GM15510 (cell line): Measurements from ENCODE around the gene INPPL1.
A peak's percentile ranks its signal among the peaks of the same experiment; 100 is the strongest.

Experiments
- POLR2A ChIP-seq: IDR thresholded peaks from 3 replicates; pipeline ENCODE4 v1.6.1; 2011; ENCODE audit warnings: borderline replicate concordance; ENCODE audit not compliant: insufficient read length; ENCODE audit errors: extremely low read depth

INPPL1 gene, protein sequence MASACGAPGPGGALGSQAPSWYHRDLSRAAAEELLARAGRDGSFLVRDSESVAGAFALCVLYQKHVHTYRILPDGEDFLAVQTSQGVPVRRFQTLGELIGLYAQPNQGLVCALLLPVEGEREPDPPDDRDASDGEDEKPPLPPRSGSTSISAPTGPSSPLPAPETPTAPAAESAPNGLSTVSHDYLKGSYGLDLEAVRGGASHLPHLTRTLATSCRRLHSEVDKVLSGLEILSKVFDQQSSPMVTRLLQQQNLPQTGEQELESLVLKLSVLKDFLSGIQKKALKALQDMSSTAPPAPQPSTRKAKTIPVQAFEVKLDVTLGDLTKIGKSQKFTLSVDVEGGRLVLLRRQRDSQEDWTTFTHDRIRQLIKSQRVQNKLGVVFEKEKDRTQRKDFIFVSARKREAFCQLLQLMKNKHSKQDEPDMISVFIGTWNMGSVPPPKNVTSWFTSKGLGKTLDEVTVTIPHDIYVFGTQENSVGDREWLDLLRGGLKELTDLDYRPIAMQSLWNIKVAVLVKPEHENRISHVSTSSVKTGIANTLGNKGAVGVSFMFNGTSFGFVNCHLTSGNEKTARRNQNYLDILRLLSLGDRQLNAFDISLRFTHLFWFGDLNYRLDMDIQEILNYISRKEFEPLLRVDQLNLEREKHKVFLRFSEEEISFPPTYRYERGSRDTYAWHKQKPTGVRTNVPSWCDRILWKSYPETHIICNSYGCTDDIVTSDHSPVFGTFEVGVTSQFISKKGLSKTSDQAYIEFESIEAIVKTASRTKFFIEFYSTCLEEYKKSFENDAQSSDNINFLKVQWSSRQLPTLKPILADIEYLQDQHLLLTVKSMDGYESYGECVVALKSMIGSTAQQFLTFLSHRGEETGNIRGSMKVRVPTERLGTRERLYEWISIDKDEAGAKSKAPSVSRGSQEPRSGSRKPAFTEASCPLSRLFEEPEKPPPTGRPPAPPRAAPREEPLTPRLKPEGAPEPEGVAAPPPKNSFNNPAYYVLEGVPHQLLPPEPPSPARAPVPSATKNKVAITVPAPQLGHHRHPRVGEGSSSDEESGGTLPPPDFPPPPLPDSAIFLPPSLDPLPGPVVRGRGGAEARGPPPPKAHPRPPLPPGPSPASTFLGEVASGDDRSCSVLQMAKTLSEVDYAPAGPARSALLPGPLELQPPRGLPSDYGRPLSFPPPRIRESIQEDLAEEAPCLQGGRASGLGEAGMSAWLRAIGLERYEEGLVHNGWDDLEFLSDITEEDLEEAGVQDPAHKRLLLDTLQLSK

GRCh38 chr11:72224564-72225410 lies at the start of gene INPPL1:
INPPL1 (plus strand) TSS chr11:72224767; CDS start chr11:72224985, 218 bp downstream.
- TF ChIP-seq POLR2A = peak; percentile 31

DNA sequence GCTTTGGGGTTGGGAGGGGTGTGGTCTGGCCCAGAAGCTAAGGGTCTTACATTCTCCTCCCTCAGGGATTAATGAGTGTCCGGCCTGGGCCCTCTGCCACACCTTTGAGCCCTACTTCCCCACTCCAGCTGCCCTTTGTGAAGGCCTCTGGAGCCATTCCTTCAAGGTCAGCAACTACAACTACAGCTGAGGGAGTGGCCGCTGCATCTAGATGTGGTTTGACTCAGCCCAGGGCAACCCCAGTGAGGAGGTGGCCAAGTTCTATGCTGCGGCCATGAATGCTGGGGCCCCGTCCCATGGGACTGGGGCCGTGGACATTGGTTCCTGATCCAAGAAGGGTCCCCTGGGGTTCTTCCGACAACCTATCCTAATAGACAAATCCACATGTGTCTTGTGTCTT lies 46.9 kb upstream of the INPPL1 start:
- TF ChIP-seq POLR2A = no peak

GRCh38 chr11:72179049-72179803 lies 45.3 kb upstream of the INPPL1 start:
- TF ChIP-seq POLR2A = no peak

DNA sequence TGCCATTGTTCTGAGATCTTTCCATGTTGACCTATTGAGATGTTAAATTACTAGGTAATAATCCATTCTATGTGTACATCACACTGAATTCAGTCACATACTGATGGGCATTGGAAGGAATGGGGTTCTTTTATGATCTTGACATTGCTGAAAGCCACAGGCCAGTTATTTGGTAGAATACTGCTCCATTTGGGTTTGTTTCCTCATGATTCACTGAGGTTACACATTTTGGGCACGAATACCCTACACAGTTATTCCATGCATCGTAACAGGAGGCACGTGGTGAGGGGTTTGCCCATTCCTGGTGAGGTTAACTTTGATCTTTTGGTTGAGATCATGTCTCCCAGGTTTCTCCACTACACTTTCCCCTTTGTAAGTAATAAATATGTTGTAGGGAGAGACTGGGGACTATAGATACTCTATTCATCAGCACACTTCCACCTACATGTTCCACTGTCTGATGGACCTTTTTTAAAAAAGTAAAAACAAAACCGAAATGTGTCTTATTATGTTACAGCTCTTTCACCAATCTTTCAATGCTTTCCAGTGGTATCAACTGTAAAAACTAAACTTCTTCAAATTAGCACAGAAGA lies 44.7 kb upstream of the INPPL1 start:
- TF ChIP-seq POLR2A = no peak

GRCh38 chr11:72188267-72188666 lies 36.3 kb upstream of the INPPL1 start:
- TF ChIP-seq POLR2A = no peak

DNA sequence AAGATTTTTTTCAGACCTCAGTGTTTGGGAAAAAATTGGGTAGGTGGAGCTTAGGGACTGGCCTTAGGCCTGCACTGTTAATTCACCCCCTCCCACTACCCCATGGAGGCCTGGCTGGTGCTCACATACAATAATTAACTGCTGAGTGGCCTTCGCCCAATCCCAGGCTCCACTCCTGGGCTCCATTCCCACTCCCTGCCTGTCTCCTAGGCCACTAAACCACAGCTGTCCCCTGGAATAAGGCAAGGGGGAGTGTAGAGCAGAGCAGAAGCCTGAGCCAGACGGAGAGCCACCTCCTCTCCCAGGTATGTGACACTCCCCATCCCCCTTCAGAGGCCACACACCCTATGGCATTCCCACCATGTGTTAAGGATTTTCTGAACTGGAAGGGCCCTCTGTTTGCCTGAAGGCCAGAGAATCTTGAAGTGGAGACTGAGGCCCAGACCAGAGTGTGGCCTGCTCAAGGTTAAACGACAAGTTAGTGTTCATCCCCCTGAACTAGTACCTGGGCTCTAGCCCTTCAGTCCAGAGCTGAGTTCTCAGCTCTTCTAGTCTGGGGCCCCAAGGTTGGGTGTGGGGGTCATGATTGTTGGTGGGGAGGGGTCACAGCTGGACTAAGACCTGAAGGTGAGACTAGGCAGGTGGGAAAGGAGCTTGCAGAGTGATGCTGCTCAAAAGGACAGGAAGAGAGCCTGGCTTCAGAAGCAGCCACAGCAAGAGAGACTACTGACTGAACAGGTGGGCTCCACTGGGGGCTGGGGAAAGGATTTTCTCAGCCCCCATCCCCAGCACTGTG lies 34.9 kb upstream of the INPPL1 start:
- no peak for TF ChIP-seq POLR2A

DNA sequence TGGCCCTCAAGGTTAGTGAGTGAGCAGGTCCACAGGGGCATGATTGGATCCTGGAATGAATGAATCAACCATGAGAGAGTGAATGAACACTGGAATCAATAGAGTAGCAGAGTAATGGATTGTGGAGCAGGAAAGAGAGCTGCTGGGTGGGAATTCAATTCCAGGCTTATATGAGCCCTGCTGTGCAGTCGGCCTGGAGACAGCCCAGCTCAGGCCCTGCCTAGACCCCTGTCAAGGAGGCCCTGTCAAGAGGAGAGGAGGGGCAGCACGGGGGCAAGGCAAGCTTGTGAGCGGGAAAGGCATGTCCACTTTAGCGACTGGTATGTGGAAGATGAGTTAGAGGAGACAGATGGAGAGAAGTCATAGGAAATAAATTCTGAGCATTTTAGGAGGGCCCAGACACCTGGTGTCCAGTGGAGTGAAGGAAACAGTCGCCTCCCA lies 33.9 kb upstream of the INPPL1 start:
- TF ChIP-seq POLR2A = no peak

DNA sequence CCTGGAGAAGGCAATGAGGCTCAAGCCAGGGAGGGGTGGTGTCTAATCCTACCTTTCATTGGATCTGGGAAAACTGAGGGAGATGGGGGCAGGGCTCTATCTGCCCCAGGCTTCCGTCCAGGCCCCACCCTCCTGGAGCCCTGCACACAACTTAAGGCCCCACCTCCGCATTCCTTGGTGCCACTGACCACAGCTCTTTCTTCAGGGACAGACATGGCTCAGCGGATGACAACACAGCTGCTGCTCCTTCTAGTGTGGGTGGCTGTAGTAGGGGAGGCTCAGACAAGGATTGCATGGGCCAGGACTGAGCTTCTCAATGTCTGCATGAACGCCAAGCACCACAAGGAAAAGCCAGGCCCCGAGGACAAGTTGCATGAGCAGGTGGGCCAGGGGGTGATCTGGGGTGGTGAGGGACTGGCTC lies 32.6 kb upstream of the INPPL1 start, which contains the start of gene FOLR1:
FOLR1 (plus strand) TSS at position 180 of the 421 bp plus-strand sequence; CDS start at position 214, 34 bp downstream.
- no peak for TF ChIP-seq POLR2A

- TF ChIP-seq POLR2A = no peak
These were observed 28.9 kb upstream of the INPPL1 start for GRCh38 chr11:72195518-72196270.

DNA sequence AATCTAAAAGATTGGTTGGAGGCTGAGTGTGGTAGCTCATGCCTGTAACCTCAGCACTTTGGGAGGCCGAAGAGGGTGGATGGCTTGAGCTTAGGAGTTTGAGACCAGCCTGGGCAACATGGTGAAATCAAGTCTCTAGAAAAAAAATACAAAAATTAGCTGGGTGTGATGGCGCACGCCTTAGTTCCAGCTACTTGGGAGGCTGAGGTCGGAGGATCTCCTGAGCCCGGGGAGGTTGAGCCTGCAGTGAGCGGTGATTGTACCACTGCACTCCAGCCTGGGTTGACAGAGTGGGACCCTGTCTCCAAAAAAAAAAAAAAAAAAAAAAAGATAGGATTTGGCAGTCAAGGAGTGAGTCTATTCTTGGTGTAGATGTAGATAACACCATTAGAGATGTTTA lies 22.0 kb upstream of the INPPL1 start:
- no peak for TF ChIP-seq POLR2A

- TF ChIP-seq POLR2A = no peak
These were observed 21.4 kb upstream of the INPPL1 start for GRCh38 chr11:72203163-72203562.
